HG03060 (cell line): ENCODE data around the gene CNTN5.
"Not testable (repeated sequence)": the region's sequence is repeated elsewhere in the genome, so short reads cannot be mapped to it uniquely, and the experiment has no call there.

Source experiments
- ATAC-seq: cut with Tn5 transposase; IDR thresholded peaks from one replicate; pipeline ENCODE4 v1.9.1; 2021; ENCODE audit warnings: low read depth, moderate number of reproducible peaks; ENCODE audit not compliant: unreplicated experiment

CNTN5 gene

DNA sequence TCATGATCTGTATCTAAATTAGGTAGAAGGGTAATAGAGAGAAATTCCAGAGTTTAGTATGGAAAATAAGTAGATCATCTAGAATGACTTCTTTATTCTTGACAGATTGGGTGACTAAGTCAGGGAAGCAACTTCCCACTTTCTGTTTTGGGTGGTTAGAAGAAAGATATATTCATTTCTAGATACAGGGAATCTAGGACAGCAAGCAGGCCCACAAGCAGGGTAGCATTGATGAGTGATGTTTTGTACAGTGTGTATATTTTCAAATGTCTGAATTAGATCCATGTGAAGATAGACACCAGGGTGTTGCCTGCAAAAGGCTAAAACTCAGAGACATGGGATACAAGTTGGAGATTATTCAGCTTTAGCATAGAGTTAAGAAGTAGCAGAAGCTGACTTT, 674.4 kb downstream of the CNTN5 start:
- no peak for ATAC-seq

GRCh38 chr11:99706848-99707247, 686.1 kb downstream of the CNTN5 start:
- ATAC-seq: no peak

DNA sequence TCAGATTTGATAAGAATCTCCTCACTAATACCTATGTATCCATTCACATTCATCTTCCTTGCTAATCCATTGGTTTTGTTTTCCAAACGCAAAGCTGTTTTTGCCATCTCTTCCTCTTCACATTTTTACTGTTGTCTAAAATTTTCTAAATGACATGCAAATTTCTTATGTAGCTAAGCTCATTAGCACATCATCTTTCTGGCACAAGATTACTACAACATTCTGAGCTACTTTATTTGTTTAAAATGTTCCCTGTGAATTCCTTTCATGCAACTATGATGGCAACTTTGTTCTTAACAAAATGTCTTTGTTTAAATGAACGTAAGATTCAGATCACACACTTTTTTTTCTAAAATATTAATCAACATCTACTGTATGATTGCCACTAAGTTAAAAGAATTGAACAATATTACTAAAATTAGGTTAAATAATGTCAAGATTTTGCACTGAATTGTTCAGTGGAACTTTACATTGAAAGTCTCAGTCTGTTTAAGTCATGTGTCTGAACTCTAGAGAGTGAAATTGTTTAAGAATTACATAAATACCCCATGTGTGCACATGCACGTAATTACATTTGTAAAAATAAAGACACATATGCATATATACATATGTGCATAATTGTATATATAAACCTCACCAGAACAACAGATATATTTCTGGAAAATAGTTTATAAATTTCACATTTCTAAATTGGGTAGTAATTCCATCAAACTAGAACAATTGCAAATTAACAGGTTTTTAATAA, 688.4 kb downstream of the CNTN5 start:
- no peak for ATAC-seq

GRCh38 chr11:99716302-99716701, 695.6 kb downstream of the CNTN5 start:
- no peak for ATAC-seq

DNA sequence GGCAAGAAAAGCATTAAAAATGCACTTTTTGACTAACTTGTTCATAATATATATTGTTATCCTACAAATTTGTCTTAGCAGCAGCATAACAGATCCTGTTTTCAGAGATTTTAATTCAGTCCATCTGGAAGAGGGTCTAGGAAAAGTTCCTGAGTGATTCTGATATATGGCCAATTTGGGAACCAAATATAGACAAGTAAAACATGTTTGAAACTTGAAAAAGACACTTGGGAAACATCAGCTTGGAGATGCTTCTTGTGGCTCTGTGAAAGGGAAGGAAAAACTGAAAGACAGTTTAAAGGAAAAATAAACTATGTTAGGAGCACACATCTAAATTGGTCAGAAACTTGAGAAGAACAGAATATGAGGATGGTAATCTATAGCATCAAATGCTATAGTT, 697.5 kb downstream of the CNTN5 start:
- no peak for ATAC-seq

DNA sequence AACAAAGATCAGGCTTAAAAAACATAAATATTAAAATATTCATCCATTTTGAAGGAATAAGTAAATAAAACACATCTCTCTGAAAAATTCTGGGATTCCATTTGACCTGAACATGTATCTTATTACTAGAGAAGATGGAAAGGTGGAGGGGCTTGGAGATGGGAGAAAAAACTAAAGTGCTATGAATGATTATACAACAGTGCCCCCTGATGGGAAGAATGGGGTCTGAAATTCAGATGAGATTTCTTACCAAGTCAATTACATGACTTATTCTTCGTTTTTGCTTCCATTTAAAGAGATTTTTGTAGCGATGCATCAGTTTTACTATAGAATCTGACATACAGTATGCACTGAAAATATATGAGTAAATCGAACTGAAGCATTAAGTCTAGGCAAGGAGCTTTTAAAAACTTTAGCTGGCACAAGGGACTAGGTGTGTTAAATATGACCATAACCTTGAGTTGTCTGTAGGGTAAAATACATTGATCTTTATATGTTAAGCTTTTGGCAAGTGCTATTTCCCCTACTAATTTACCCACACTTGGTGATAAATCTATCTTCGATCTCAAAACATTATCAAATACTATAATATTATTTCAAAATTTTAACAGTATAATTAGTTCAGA, 718.8 kb downstream of the CNTN5 start:
- ATAC-seq: no peak

- ATAC-seq: no peak
These were observed 721.8 kb downstream of the CNTN5 start for GRCh38 chr11:99742501-99742900.

DNA sequence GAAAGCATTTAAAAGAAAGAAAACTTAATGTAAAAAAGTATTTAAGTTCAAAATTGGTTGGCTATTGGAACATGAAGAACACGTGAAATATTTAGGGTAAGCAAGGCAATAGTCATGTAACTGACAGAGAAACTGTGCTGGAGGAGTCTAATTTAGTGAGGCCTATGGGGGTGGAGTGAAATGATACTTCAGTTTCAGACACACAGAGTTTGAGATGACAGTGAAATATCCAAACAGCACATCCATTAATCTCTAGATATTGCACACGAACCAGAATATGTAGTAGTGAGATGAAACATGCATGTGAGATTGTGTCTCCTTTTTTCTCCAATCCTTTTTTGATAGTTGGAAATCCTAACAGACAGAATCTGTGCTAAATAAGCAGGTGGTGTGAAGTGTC, 739.0 kb downstream of the CNTN5 start:
- no peak for ATAC-seq

DNA sequence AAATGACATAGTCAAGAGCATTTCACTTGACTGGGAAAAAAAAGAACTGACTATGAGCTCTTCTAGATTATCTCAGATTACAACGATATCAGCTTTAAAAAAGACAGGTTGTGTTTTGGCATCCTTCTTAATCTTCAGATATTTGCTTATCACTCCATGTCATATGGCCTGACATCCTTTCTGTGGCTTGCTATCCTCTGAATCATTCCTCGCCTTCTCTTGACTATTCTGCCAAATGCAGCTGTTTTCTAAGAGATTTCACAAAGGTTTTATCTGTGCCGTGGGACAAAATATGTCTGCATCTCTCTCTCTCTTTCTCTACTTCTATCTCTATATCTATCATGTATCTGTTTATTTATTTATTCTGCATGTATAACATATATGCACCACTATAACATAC, 746.1 kb downstream of the CNTN5 start:
- ATAC-seq: no peak

GRCh38 chr11:99773646-99774045, 752.9 kb downstream of the CNTN5 start:
- no peak for ATAC-seq

GRCh38 chr11:99781074-99781473, 760.3 kb downstream of the CNTN5 start:
- ATAC-seq: no peak

DNA sequence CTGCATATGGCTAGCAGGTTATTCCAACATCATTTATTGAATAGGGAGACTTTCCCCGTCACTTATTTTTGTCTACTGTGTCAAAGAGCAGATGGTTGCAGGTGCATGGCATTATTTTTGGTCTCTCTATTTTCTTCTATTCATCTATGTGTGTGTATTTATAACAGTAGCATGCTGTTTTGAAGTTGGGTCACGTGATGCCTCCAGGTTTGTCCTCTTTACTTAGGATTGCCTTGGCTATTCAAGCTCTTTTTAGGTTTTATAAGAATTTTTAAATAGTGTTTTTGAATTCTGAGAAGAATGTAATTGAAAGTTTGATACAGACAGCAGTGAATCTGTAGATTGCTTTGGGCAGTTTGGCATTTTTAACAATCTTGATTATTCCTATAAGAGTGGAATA, 770.6 kb downstream of the CNTN5 start:
- no peak for ATAC-seq

- ATAC-seq: no peak
These were observed 775.2 kb downstream of the CNTN5 start for GRCh38 chr11:99795999-99796398.

- ATAC-seq: no peak
These were observed 782.8 kb downstream of the CNTN5 start for GRCh38 chr11:99803501-99803900.

DNA sequence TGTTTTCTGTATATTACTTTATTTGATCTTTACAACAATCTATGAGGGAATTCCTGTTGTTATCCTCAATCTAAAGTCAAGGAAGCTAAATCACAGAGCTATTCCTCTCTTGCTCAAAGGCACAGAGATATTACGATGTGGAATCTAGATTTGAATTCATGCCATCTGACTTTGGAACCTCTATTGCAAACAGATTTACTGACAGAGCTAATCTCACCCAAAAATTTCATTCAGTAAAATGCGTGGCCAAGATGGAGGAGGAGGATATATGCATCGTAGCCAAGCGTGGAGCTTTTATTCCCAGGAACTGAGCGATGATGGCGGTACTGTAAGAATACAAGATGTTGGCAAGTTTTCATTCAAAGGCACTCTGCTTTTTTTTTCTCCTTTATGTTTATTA, 791.8 kb downstream of the CNTN5 start:
- ATAC-seq: no peak

- ATAC-seq: no peak
These were observed 793.3 kb downstream of the CNTN5 start for GRCh38 chr11:99814021-99814420.

DNA sequence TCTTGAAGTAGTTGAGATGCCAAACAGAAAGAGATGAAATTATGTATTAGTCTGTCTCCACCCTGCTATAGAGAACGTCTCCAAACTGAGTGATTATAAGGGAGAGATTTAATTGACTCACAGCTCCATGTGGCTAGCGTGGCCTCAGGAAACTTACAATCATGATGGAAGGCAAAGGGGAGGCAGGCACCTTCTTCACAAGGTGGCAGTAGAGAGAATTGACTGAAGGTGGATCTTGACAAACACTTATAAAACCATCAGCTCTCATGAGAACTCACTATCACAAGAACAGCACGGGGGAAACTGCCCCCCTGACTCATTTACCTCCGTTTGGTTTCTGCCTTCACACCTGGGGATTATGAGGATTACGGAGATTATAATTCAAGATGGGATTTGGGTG, 794.0 kb downstream of the CNTN5 start:
- no peak for ATAC-seq

DNA sequence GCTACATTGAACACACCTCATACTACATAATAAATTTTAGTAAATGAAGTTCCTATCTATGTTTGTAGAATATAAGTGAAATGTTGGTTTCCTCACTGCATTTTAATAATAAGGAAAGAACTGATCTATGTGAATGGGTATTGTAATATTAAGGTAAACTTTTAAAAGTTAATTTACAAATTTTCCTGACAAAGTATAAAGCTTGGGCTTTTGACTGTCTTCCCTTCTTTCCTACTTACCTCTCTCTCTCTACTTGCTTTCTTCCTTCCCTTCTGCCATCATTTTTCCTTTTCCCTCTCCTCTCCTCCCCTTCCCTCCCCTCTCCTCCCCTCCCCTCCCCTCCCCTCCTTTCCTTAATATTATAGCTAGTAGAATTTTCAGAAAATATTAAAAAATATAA, 798.2 kb downstream of the CNTN5 start:
- no peak for ATAC-seq

GRCh38 chr11:99822846-99823565, 802.3 kb downstream of the CNTN5 start:
- ATAC-seq: no peak

DNA sequence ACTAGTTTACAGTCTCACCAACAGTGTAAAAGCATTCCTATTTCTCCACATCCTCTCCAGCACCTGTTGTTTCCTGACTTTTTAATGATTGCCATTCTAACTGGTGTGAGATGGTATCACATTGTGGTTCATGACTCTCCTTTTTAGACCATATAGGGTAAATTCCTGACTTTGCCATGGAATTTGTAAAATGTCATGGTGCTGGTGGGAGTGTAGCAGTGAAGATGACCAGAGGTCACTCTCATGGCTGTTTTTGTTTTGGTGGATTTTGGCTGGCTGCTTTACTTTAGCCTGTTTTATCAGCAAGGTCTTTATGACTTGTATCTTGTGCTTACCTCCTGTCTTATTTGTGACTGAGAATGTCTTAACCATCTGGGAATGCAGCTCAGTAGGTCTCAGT, 816.0 kb downstream of the CNTN5 start:
- ATAC-seq: not testable (repeated sequence)

GRCh38 chr11:99841885-99842284, 821.1 kb downstream of the CNTN5 start:
- no peak for ATAC-seq

GRCh38 chr11:99865951-99866350, 845.2 kb downstream of the CNTN5 start:
- ATAC-seq: no peak
